Ascending aorta (tissue), 2 donors: ENCODE measurements around the gene STX2. TPM values are rescaled to one million over a fixed set of nuclear protein-coding genes. Genes with fewer than 3 reads are reported as not detected.

Experiments
- DNase-seq, 2 donors: peaks; one replicate each; pipeline ENCODE4 v3.0.0-alpha.2; 2019; ENCODE audit warnings: low spot score in 2 of 2
- H3K27ac ChIP-seq, 2 donors: fragments of 200-600 bp; sonication (generic); one replicate each; pipeline ENCODE4 v1.5.1; 2016 to 2017; ENCODE audit warnings: mild to moderate bottlenecking in 1 of 2
- H3K27me3 ChIP-seq: fragments of 200-600 bp; sonication (generic); one replicate; pipeline ENCODE4 v1.5.1; 2017
- H3K36me3 ChIP-seq, 2 donors: fragments of 200-600 bp; sonication (generic); one replicate each; pipeline ENCODE4 v1.5.1; 2016
- H3K4me1 ChIP-seq, 2 donors: fragments of 200-600 bp; sonication (generic); one replicate each; pipeline ENCODE4 v1.5.1; 2016 to 2017; ENCODE audit warnings: mild to moderate bottlenecking in 1 of 2
- H3K4me3 ChIP-seq, 2 donors: fragments of 200-600 bp; sonication (generic); one replicate each; pipeline ENCODE4 v1.5.1; 2016 to 2017; ENCODE audit warnings: mild to moderate bottlenecking in 1 of 2
- H3K9me3 ChIP-seq, 2 donors: fragments of 200-600 bp; sonication (generic); one replicate each; pipeline ENCODE4 v1.5.1; 2016
- CTCF ChIP-seq, 3 experiments: fragments of 200-600 bp in 2 of 3; fragments of 450-650 bp in 1 of 3; sonication (generic) in 2 of 3; IDR thresholded peaks; one replicate each; pipeline ENCODE4 v1.5.1; 2016 to 2019; ENCODE audit warnings: antibody characterized with exemption in 3 of 3, mild to moderate bottlenecking in 1 of 3, moderate library complexity in 1 of 3
- intact Hi-C: fragments of 100-400 bp; cut with DNase I; formaldehyde crosslinking; loops from one replicate; pipeline ENCODE4 v1.15.1; 2023
- total RNA-seq: library from RNA; depleted of rRNA; stranded (reverse); fragments of >200 nt; gene quantifications from one replicate; pipeline ENCODE4 v1.1.0, GENCODE V29; 2016

Gene STX2
- total RNA-seq, 1 donor from 2014 or later, result 16.6 TPM

GRCh38 chr12:130826151-130826801 lies 12.8 kb downstream of the STX2 start:
- DNase-seq, result peak in 1 of 2 donors; percentile 65
- TF ChIP-seq CTCF (IDR thresholded peaks at IDR 0.05), result peak; percentile 25 to 53 (median 47)
- Histone ChIP-seq H3K27ac (no peak overlapping the region), H3K9me3 (no peaks in the 10 kb centered on the region), H3K36me3 (peaks cover 9 to 13% of the 10 kb centered on the region in 2 donors), H3K4me1 (no peaks in the 10 kb centered on the region), H3K4me3 (no peak overlapping the region), H3K27me3 (no peaks in the 10 kb centered on the region)
- intact Hi-C loops, result no loop called here

- no peak for TF ChIP-seq CTCF (IDR thresholded peaks at IDR 0.05)
- peaks cover 9 to 14% of the 10 kb centered on the region in 2 donors for H3K36me3 ChIP-seq
- DNase-seq, result no peak
- H3K9me3 ChIP-seq, result no peaks in the 10 kb centered on the region
- intact Hi-C loops, result no loop called here
- H3K4me3 ChIP-seq, result no peak overlapping the region
- no peak overlapping the region for H3K27ac ChIP-seq
- H3K4me1 ChIP-seq, result no peaks in the 10 kb centered on the region
- no peaks in the 10 kb centered on the region for H3K27me3 ChIP-seq
Observed at GRCh38 chr12:130825771-130826150, 13.3 kb downstream of the STX2 start.

GRCh38 chr12:130819681-130820080 lies 19.4 kb downstream of the STX2 start:
- intact Hi-C loops, result loop anchor here (2.0 kb wide), 1 partner anchor 19 kb away; the partner anchor contains the start of gene STX2

GRCh38 chr12:130818635-130819576 lies 20.1 kb downstream of the STX2 start:
- DNase-seq, result peak in 1 of 2 donors; percentile 75
- Histone ChIP-seq H3K9me3 (no peaks in the 10 kb centered on the region), H3K27me3 (no peaks in the 10 kb centered on the region), H3K36me3 (peaks cover 9 to 22% of the 10 kb centered on the region in 2 donors), H3K4me1 (no peaks in the 10 kb centered on the region), H3K4me3 (peak overlapping the region; percentile 50 to 57), H3K27ac (peak overlapping the region in 1 of 2 donors; percentile 13)
- intact Hi-C loops, result loop anchor here (2.0 kb wide), 1 partner anchor 20 kb away; the partner anchor contains the start of gene STX2
- TF ChIP-seq CTCF (IDR thresholded peaks at IDR 0.05), result peak; percentile 53 to 84 (median 67)

More at GRCh38 chr12:130819681-130820080, 19.4 kb downstream of the STX2 start:
- H3K36me3 ChIP-seq, result peaks cover 9 to 19% of the 10 kb centered on the region in 2 donors
- DNase-seq, result no peak
- H3K4me1 ChIP-seq, result no peaks in the 10 kb centered on the region
- H3K27me3 ChIP-seq, result no peaks in the 10 kb centered on the region
- H3K27ac ChIP-seq, result no peak overlapping the region
- no peak for TF ChIP-seq CTCF (IDR thresholded peaks at IDR 0.05)
- no peaks in the 10 kb centered on the region for H3K9me3 ChIP-seq
- H3K4me3 ChIP-seq, result no peak overlapping the region

- H3K4me3 ChIP-seq, result peak overlapping the region; percentile 50 to 57
- H3K36me3 ChIP-seq, result peaks cover 5 to 25% of the 10 kb centered on the region in 2 donors
- intact Hi-C loops, result loop anchor here (2.0 kb wide), 1 partner anchor 21 kb away; the partner anchor contains the start of gene STX2
Observed at GRCh38 chr12:130818272-130818634, 20.8 kb downstream of the STX2 start.

More at GRCh38 chr12:130818272-130818634, 20.8 kb downstream of the STX2 start:
- TF ChIP-seq CTCF (IDR thresholded peaks at IDR 0.05), result no peak
- H3K27ac ChIP-seq, result no peak overlapping the region
- no peaks in the 10 kb centered on the region for H3K9me3 ChIP-seq
- no peaks in the 10 kb centered on the region for H3K4me1 ChIP-seq
- DNase-seq, result no peak
- no peaks in the 10 kb centered on the region for H3K27me3 ChIP-seq
